Ovary (tissue), 3 donors: Measurements from ENCODE around the gene CCR3.

Experiments
- POLR2A ChIP-seq: fragments of 450-650 bp; IDR thresholded peaks from one replicate; pipeline ENCODE4 v1.6.1; 2017; ENCODE audit warnings: antibody characterized with exemption, mild to moderate bottlenecking, moderate library complexity
- TF ChIP-seq, protein P1 (sequence below), 3 donors: fragments of 450-650 bp in 2 of 3; fragments of 200-600 bp in 1 of 3; IDR thresholded peaks; one replicate each; pipeline versions ENCODE4 v1.5.1 to v1.8.0; 2016 to 2022; ENCODE audit warnings: antibody characterized with exemption in 3 of 3, mild to moderate bottlenecking in 1 of 3
- donor health status: DM: no; HTN: no; CAD: no.

DNA sequence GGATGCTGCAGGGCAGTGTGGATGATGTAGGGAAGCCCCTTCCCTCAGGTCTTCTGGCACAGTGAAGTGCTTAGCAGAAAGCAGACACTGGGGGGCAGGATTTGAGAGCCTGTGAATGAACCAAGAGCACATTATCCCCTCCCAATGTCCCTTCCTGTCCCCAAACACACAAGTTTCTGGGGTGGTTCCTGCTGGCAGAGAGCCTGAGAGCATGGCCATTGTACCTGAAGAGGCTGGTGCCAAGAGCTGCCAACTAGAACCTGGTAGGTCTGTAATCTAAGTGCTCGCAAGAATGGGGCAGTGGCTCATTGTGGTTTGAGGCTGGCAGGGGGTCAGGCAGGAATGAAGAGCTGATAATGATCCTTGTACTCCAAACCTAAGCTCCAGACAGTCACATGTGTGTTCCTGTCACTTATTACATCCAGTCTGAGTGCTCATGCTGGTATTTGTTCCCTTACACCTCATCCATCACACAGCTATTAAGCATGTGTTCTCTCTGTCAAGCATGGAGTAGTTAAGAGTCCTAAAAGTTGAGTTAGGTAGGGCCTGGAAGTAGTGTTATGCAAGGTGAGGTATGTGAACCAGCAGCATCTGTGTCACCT is 27.4 kb upstream of the CCR3 start:
- TF ChIP-seq, protein P1, sequence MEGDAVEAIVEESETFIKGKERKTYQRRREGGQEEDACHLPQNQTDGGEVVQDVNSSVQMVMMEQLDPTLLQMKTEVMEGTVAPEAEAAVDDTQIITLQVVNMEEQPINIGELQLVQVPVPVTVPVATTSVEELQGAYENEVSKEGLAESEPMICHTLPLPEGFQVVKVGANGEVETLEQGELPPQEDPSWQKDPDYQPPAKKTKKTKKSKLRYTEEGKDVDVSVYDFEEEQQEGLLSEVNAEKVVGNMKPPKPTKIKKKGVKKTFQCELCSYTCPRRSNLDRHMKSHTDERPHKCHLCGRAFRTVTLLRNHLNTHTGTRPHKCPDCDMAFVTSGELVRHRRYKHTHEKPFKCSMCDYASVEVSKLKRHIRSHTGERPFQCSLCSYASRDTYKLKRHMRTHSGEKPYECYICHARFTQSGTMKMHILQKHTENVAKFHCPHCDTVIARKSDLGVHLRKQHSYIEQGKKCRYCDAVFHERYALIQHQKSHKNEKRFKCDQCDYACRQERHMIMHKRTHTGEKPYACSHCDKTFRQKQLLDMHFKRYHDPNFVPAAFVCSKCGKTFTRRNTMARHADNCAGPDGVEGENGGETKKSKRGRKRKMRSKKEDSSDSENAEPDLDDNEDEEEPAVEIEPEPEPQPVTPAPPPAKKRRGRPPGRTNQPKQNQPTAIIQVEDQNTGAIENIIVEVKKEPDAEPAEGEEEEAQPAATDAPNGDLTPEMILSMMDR (IDR thresholded peaks at IDR 0.05) = no peak
- no peak for TF ChIP-seq POLR2A
